Liver (tissue), 9 donors: ENCODE measurements around the gene SETX. TPM values are rescaled to one million over a fixed set of nuclear protein-coding genes. Genes with fewer than 3 reads are reported as not detected.

Experiments used
- DNase-seq: peaks from one replicate; pipeline ENCODE4 v3.0.0-alpha.2; 2017; ENCODE audit warnings: low spot score
- H3K27ac ChIP-seq, 2 donors: one replicate each; pipeline ENCODE4 v1.7.0; 2013; ENCODE audit warnings: inconsistent platforms in 2 of 2, low read length in 2 of 2, control low read depth in 1 of 2, low read depth in 1 of 2, mild to moderate bottlenecking in 1 of 2
- H3K27me3 ChIP-seq, 4 donors: one replicate each; pipeline versions ENCODE4 v1.6.1 to v1.7.0; 2013; ENCODE audit warnings: low read length in 3 of 4, inconsistent platforms in 1 of 4, mild to moderate bottlenecking in 1 of 4, moderate library complexity in 1 of 4; ENCODE audit not compliant: control insufficient read depth in 4 of 4, insufficient read depth in 4 of 4
- H3K36me3 ChIP-seq, 4 donors: one replicate each; pipeline versions ENCODE4 v1.6.1 to v1.7.0; 2013; ENCODE audit warnings: low read length in 3 of 4, mild to moderate bottlenecking in 3 of 4, low read depth in 1 of 4, moderate library complexity in 1 of 4; ENCODE audit not compliant: control insufficient read depth in 4 of 4, insufficient read depth in 3 of 4
- H3K4me1 ChIP-seq, 4 donors: one replicate each; pipeline versions ENCODE4 v1.6.1 to v1.7.0; 2013; ENCODE audit warnings: low read length in 3 of 4, mild to moderate bottlenecking in 3 of 4, moderate library complexity in 1 of 4; ENCODE audit not compliant: control insufficient read depth in 4 of 4, insufficient read depth in 4 of 4
- H3K4me3 ChIP-seq, 3 donors: one replicate each; pipeline versions ENCODE4 v1.6.1 to v1.7.0; 2013; ENCODE audit warnings: low read length in 3 of 3, control low read depth in 1 of 3, low read depth in 1 of 3, mild to moderate bottlenecking in 1 of 3
- H3K9ac ChIP-seq, 2 donors: one replicate each; pipeline ENCODE4 v1.7.0; 2013; ENCODE audit warnings: low read length in 2 of 2, mild to moderate bottlenecking in 2 of 2, moderate library complexity in 2 of 2, control low read depth in 1 of 2, low read depth in 1 of 2
- H3K9me3 ChIP-seq, 4 donors: one replicate each; pipeline versions ENCODE4 v1.6.1 to v1.7.0; 2013; ENCODE audit warnings: low read length in 3 of 4; ENCODE audit not compliant: control insufficient read depth in 4 of 4
- ATF3 ChIP-seq: IDR thresholded peaks from 2 replicates; pipeline ENCODE4 v1.6.1; 2016; ENCODE audit warnings: antibody characterized with exemption
- CTCF ChIP-seq: fragments of 150-350 bp; IDR thresholded peaks from 2 replicates; pipeline ENCODE4 v1.5.1; 2017; ENCODE audit warnings: improper control_type of control experiment, low read depth, low read length; ENCODE audit not compliant: missing input control
- EGR1 ChIP-seq, 2 donors: IDR thresholded peaks; 2 replicates each; pipeline ENCODE4 v1.6.1; 2016 to 2018; ENCODE audit warnings: antibody characterized with exemption in 2 of 2, low read depth in 2 of 2
- FOXA1 ChIP-seq: IDR thresholded peaks from 2 replicates; pipeline ENCODE4 v1.6.1; 2016; ENCODE audit warnings: antibody characterized with exemption
- FOXA2 ChIP-seq: IDR thresholded peaks from 2 replicates; pipeline ENCODE4 v1.6.1; 2016; ENCODE audit warnings: antibody characterized with exemption
- GABPA ChIP-seq, 2 donors: IDR thresholded peaks in 1 of 2; conservative IDR thresholded peaks in 1 of 2; 2 replicates each; pipeline ENCODE4 v1.6.1; 2016; ENCODE audit warnings: antibody characterized with exemption in 2 of 2, mild to moderate bottlenecking in 1 of 2, moderate library complexity in 1 of 2
- HNF4A ChIP-seq, 2 donors: conservative IDR thresholded peaks; 2 replicates each; pipeline ENCODE4 v1.6.1; 2016; ENCODE audit warnings: antibody characterized with exemption in 2 of 2, mild to moderate bottlenecking in 2 of 2
- HNF4G ChIP-seq: IDR thresholded peaks from 2 replicates; pipeline ENCODE4 v1.6.1; 2016; ENCODE audit warnings: antibody characterized with exemption
- JUND ChIP-seq, 2 donors: IDR thresholded peaks; 2 replicates each; pipeline ENCODE4 v1.6.1; 2016; ENCODE audit warnings: antibody characterized with exemption in 2 of 2
- MAX ChIP-seq: IDR thresholded peaks from 2 replicates; pipeline ENCODE4 v1.6.1; 2016; ENCODE audit warnings: antibody characterized with exemption
- NR2F2 ChIP-seq: IDR thresholded peaks from 2 replicates; pipeline ENCODE4 v1.6.1; 2016; ENCODE audit warnings: antibody characterized with exemption
- RAD21 ChIP-seq, 2 donors: IDR thresholded peaks; 2 replicates each; pipeline ENCODE4 v1.6.1; 2016; ENCODE audit warnings: antibody characterized with exemption in 2 of 2, mild to moderate bottlenecking in 2 of 2
- REST ChIP-seq: IDR thresholded peaks from 2 replicates; pipeline ENCODE4 v1.6.1; 2016; ENCODE audit warnings: antibody characterized with exemption, mild to moderate bottlenecking
- RXRA ChIP-seq, 2 donors: IDR thresholded peaks; 2 replicates each; pipeline ENCODE4 v1.6.1; 2017 to 2018; ENCODE audit warnings: antibody characterized with exemption in 2 of 2, mild to moderate bottlenecking in 1 of 2
- SP1 ChIP-seq: IDR thresholded peaks from 2 replicates; pipeline ENCODE4 v1.6.1; 2018; ENCODE audit warnings: antibody characterized with exemption, mild to moderate bottlenecking
- TAF1 ChIP-seq: conservative IDR thresholded peaks from 2 replicates; pipeline ENCODE4 v1.6.1; 2016; ENCODE audit warnings: antibody characterized with exemption, mild to moderate bottlenecking
- YY1 ChIP-seq: IDR thresholded peaks from 2 replicates; pipeline ENCODE4 v1.6.1; 2016; ENCODE audit warnings: antibody characterized with exemption, mild to moderate bottlenecking
- ZBTB33 ChIP-seq: IDR thresholded peaks from 2 replicates; pipeline ENCODE4 v1.6.1; 2016; ENCODE audit warnings: antibody characterized with exemption
- WGBS: extraction: QIAGEN DNeasy Blood & Tissue Kit; methylation state at CpG from one replicate; pipeline ENCODE4 v1.1.7; 2013; 5-methylcytosine and 5-hydroxymethylcytosine counted together
- polyA plus RNA-seq, 2 donors: library from polyadenylated mRNA; stranded (reverse) in 1 of 2; unstranded in 1 of 2; fragments of 200-250 nt in 1 of 2; fragments of >200 nt in 1 of 2; fragmentation: Nextera tagmentation in 1 of 2; extraction: Ambion mirVana in 1 of 2; gene quantifications; one replicate each; pipeline versions ENCODE4 v1.2.1 to v1.2.3, GENCODE V29; 2013 to 2015
- total RNA-seq, 2 donors: library from RNA; depleted of rRNA; stranded (reverse); fragments of >200 nt; gene quantifications; one replicate each; pipeline ENCODE4 v1.2.3, GENCODE V29; 2014
- donor health status: healthy.
- donor health status: healthy.
- donor health status: healthy.
- donor health status: healthy.
- donor health status: healthy.

SETX gene
- total and polyA plus RNA-seq, 4 donors, result 8.6 to 60.2 (median 19.6) TPM

GRCh38 chr9:132241840-132242620 is 112.8 kb downstream of the SETX start (continued):
- TF ChIP-seq HNF4G (no peak), ATF3 (no peak), NR2F2 (no peak), HNF4A (conservative IDR thresholded peaks at IDR 0.05) (no peak), RAD21 (IDR thresholded peaks at IDR 0.05) (no peak), MAX (no peak), SP1 (no peak), FOXA1 (no peak), RXRA (IDR thresholded peaks at IDR 0.05) (no peak), TAF1 (no peak), FOXA2 (no peak), YY1 (no peak)

- 3% methylated on average over 33 of the region's 33 CpGs for WGBS
- Histone ChIP-seq H3K36me3 (no peaks in the 10 kb centered on the region), H3K4me1 (peaks cover 5 to 20% (median 9%) of the 10 kb centered on the region in 4 donors), H3K27ac (peak overlapping the region in 1 of 2 donors; percentile 16), H3K9me3 (no peaks in the 10 kb centered on the region), H3K9ac (no peak overlapping the region), H3K4me3 (peak overlapping the region; percentile 41 to 74 (median 69)), H3K27me3 (peaks cover 0 to 7% (median 0%) of the 10 kb centered on the region in 4 donors)
- no peak for DNase-seq
- TF ChIP-seq ATF3, result no peak
- TF ChIP-seq RXRA (IDR thresholded peaks at IDR 0.05), result no peak
- no peak for TF ChIP-seq YY1
- no peak for TF ChIP-seq MAX
- TF ChIP-seq GABPA (IDR thresholded peaks at IDR 0.05 in 1 of 2, conservative IDR thresholded peaks at IDR 0.05 in 1 of 2), result no peak
- no peak for TF ChIP-seq CTCF
- TF ChIP-seq NR2F2, result no peak
- no peak for TF ChIP-seq RAD21 (IDR thresholded peaks at IDR 0.05)
- TF ChIP-seq ZBTB33, result no peak
- no peak for TF ChIP-seq TAF1
- no peak for TF ChIP-seq HNF4G
- TF ChIP-seq FOXA1, result no peak
- no peak for TF ChIP-seq SP1
- TF ChIP-seq JUND (IDR thresholded peaks at IDR 0.05), result no peak
- no peak for TF ChIP-seq EGR1 (IDR thresholded peaks at IDR 0.05; ENCODE audit: low read depth in 2 of 2)
- TF ChIP-seq HNF4A (conservative IDR thresholded peaks at IDR 0.05), result no peak
- no peak for TF ChIP-seq REST
- no peak for TF ChIP-seq FOXA2
Measured at GRCh38 chr9:132241483-132241839, 113.3 kb downstream of the SETX start.
